Brain pericyte (primary cell): ENCODE measurements around the gene FAM20A.

Experiments used
- DNase-seq: peaks from one replicate; pipeline ENCODE4 v3.0.0-alpha.2; 2012; ENCODE audit warnings: low read depth, low spot score

FAM20A gene

GRCh38 chr17:68600931-68601564 is at the start of gene FAM20A:
FAM20A (minus strand) TSS chr17:68601367; CDS start chr17:68600666, 701 bp downstream.
- no peak for DNase-seq

GRCh38 chr17:68649324-68649723 is 48.2 kb upstream of the FAM20A start:
- DNase-seq, result no peak

DNA sequence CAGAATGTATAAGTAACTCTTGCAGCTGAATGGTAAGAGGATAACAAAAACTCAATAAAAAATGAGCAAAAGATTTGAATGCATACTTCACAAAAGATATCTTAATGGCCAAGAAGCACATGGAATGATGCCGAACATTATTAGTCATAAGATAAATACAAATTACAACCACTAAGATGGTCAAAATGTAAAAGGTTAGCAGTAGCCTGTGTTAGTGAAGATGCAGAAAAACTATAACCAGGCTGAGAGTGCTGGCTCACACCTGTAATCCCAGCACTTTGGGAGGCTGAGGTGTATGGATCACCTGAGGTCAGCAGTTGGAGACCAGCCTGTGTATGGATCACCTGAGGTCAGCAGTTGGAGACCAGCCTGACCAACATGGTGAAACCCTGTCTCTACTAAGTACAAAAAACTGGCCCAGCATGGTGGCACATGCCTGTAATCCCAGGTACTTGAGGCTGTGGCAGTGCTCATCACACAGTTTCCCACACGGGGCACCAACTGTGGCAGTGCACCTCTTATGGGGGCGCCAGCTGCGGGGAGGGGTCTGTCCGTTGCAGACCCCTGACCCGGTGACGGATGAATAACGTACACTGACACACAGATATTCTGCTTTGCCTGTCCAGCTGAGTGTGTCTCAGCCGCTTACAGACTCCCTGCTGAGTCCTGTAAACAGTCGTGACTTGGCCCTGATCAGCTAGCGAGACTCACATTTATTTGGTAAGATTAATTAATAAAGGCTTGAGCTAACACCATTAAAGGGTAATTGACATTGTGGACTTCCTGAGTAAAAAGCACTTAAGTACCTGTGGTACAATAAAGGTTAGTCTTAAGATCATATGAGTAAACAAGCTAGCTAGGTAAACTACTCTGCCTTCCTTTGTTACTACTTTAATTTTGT is 45.7 kb upstream of the FAM20A start:
- no peak for DNase-seq

DNA sequence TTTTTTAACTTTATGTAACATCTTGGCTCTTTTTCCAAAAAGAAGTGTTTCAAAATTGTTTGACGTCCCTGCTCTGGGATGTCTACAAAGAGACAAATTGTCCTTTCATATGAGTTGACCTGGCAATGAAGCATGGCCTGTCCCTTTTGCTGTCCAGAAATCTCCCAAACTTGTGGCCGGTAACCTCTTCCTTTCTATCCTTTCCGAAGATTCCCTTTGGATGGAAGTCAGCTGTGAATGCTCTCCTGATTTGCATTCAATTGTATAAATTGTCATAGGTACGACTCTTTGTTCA is 40.9 kb upstream of the FAM20A start:
- no peak for DNase-seq

DNA sequence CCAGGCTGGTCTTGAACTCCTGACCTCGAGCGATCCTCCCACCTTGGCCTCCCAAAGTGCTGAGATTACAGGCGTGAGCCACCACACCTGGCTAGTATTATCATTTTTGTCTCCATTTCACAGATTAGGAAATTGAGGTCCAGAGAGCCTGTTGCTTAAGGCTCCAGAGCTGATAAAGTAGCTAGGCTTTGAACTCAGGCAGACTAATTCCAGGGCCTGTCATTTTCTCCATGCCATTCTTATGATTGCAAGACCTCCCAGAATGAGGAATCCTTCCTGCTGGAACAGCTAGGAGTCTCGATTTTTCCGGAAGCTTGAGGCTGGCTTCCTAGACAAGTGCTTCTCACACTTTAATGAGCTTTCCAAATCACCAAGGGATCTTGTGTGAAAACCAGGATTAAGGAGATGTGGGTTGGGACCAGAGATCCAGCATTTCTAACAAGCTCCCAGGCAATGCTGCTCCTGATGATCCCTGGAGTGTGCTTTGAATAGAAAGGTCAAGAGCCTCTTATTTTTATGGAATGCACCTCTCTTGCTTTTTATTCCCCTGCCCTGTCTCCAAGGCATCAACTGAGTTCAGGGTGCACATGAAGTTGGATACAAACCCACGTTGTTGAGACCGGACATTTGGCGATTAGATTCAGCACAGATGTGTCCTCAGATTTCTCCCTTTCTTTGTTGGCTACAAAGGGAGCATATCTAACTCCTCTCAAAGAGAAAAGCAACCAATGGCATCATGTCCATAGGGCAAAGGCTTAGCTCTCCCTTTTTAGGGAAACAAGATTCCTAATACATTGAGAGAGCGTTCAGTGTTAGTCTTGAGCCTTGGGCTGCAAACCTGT is 40.3 kb upstream of the FAM20A start:
- DNase-seq, result no peak

DNA sequence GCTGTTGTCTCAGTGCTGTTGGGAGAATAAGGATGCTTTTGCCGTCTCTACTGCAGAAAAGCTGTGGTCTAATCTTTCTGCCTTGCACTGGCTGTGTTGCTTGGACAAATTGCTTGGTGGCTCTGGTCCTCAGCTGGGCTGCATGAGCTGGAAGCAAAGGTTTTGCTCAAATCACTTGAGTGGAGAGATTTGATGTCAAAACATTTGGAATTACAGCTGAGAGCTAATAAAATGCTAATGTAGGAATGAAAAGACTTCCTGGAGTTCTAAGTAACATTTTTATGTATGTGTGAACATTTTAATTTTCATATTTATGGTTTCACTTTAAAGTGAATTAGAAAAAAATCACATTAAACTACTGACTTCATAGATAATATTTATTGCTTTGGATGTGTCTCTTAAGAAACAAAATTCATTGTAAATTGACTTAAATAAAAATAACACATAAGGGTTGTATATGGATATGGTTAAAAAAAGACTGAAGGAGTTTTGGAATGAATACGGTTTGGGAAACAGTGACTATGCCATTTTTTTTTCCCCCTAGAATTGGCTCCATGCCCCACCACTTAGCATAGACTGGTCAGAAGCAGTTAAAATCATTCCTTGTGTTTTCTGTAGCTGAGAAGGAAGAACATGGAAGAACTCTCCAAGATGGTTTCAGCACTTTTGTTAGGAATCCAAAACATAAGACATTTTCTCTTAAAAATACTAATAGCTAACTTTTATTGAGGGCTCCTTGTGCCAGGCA is 39.2 kb upstream of the FAM20A start:
- DNase-seq, result no peak

DNA sequence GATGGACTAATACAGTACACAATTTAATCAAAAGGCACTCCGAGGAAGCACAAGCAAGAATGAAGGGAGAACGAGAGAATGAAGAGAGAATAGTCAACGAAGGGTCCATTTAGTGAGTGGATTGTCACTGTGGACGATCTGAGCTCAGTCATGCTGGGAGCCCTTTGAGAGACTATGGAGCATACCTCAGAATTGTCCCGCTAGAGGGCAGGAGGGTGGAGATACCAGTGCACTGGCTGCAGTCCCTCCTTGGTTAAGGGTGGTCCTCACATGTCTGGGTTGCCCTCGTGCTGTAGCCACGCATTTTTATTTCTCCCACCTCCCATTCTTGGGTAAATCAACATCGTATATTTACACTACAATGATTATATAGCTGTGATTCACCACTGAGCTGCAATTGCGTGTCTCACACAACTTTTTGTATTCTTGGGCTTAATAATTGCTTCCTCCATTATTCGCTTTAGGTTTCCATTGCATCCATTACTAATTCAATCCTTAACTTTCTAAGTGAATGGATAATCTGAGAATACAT is 33.2 kb upstream of the FAM20A start:
- DNase-seq, result no peak

DNA sequence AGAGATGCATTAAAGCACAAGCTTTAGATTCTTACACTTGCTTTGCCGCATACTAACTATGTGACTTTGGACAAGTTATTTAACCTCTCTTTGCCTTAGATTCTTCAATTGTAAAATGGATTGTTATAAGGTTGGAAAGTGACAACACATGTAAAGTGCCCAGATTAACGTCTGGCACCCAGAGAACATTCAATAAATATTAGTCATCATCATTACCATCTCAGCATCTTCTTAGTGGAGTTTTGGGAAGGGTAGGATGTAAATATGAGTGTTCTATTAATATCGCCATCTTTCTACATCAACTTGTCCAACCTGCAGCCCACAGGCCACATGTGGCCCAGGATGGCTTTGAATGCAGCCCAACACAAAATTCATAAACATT is 27.4 kb upstream of the FAM20A start:
- no peak for DNase-seq

GRCh38 chr17:68627956-68628575 is 26.9 kb upstream of the FAM20A start:
- no peak for DNase-seq

GRCh38 chr17:68624381-68624780 is 23.2 kb upstream of the FAM20A start:
- no peak for DNase-seq

DNA sequence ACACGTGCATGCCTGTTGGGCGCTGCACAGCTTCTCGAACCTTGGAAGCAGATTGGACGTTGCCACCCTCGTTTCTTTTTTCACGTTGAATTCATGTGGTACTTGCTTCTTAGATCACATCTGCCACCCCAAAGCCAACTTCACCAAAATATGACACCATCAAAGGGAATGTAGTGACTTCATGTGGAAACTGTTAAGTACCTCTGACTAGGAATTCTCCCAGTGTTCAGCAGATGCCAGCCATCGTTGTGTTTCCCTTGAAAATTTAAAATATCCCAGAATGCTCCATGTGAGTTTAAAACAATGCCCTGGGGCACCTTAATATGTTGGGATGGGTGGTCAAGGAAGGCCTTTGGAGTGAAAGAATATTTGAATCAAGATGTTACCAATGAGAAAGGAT is 22.6 kb upstream of the FAM20A start:
- no peak for DNase-seq

DNA sequence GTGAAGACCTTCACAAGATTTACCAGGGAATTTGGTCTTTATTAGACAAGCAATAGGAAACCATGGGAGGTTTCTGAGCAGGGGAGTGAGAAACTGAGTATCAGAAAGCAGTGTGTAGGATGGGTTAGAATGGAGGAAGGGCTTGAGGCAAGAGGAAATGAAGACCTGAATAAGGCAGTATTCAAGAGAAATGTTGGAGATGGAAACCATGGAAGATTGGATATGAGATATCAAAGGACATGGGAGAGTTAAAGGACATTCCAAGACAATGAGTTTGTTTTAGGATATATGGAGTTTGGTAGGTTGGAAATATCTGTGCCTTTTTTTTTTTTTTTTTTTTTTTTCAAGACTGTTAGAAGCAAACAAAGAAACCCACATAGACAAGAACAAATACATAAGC is 21.3 kb upstream of the FAM20A start:
- no peak for DNase-seq

GRCh38 chr17:68621065-68621464 is 19.9 kb upstream of the FAM20A start:
- DNase-seq, result no peak

- DNase-seq, result no peak
Measured at GRCh38 chr17:68616334-68616733, 15.2 kb upstream of the FAM20A start.

- no peak for DNase-seq
Measured at GRCh38 chr17:68614718-68615117, 13.6 kb upstream of the FAM20A start.

DNA sequence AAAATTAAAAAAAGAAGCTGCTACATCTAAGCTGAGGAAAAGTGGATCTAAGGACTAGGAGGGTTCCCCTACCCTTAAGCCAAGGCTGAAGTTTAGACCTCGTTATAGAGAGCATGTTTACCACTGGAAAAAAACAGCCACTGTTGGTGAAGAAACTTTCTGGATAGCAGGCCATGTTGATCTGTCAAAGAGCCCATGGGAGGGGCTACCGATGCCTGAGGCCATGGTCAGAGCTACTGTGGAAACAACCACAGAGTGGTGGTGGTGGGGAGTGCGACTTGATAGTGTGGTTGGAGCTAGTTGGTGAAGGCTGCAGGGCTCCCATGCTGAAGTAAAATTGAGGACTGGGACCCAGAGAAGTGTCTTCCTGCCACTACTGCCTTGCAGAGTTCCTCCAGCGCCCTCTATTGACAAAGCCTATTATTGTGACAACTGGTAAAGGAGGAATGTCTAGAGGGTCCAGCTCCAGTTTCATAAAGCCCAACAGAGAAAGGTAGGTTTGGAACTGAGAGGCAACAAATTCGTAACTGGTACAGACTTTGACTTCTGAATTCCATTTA is 12.7 kb upstream of the FAM20A start:
- no peak for DNase-seq

GRCh38 chr17:68612923-68613292 is 11.7 kb upstream of the FAM20A start:
- no peak for DNase-seq

DNA sequence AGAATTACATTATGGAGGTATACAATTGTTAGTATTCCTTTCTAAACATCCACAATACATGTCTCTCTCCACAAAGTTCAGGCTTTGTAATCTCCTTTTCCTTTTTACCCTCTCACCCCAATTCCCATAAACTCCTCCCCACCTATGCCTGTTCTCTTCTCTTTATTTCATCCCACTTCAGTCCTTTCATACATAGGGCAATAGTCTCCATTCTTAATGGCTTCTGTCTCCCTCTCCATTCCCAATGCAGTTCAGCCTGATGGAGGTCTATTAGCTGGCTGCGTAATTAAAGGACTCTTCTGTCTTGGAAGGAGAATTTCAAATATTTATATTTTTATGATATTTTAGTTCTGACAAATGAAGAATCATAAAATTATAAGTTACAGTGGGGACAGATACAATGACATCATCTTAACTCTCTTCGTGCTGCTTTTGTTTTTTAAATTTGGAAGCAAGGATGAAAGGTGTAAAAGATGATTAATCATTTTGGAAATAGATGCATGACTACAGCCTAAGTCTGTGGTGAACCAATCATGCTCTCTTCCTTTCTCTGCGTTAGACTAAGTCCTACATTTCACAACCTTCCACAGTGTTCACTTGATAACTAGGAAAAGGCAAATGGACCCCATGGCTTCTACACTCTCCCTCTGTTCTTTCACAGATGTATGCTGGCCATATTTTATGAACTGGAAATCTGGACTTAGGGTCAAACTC is 11.2 kb upstream of the FAM20A start:
- no peak for DNase-seq

GRCh38 chr17:68611353-68612208 is 10.4 kb upstream of the FAM20A start:
- no peak for DNase-seq
